Measurements from ENCODE around the gene CDKN2B. TPM values are rescaled to one million over a fixed set of nuclear protein-coding genes. Genes with fewer than 3 reads are reported as not detected.

CDKN2B gene
- polyA plus RNA-seq, 2 of the 4 experiments (the other 2 are of a cell fraction) = not detected

DNA sequence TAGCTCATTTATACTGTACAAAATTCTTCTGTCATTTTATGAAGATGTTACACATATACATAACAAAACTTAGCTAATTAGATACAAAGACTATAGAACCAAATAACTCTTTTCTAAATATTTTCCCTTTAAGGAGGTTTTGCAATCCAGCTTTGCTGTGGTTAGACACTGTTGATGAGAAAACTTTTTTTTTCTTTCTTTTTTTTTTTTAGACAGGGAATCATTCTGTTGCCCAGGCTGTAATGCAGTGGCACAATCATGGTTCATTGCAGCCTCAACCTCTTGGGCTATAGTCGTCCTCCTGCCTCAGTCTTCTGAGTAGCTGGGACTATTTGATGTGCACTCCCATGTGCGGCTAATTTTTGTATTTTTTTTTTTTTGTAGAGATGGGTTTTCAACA is 38.5 kb upstream of the CDKN2B start:
- H3K4me2 ChIP-seq = no peak overlapping the region
- no peaks in the 10 kb centered on the region for H3K4me1 ChIP-seq
- no peaks in the 10 kb centered on the region for H3K9me3 ChIP-seq
- ATAC-seq (no peak), FAIRE-seq (no peak), DNase-seq (ENCODE audit: low read depth in 1 of 2, low spot score in 1 of 2) (no peak)
- no peak for TF ChIP-seq NFE2L2 (conservative IDR thresholded peaks at IDR 0.05; ENCODE audit: low read length)
- TF ChIP-seq RNF2 (IDR thresholded peaks at IDR 0.05; ENCODE audit: borderline replicate concordance, low read depth) = no peak
- TF ChIP-seq, protein P1, sequence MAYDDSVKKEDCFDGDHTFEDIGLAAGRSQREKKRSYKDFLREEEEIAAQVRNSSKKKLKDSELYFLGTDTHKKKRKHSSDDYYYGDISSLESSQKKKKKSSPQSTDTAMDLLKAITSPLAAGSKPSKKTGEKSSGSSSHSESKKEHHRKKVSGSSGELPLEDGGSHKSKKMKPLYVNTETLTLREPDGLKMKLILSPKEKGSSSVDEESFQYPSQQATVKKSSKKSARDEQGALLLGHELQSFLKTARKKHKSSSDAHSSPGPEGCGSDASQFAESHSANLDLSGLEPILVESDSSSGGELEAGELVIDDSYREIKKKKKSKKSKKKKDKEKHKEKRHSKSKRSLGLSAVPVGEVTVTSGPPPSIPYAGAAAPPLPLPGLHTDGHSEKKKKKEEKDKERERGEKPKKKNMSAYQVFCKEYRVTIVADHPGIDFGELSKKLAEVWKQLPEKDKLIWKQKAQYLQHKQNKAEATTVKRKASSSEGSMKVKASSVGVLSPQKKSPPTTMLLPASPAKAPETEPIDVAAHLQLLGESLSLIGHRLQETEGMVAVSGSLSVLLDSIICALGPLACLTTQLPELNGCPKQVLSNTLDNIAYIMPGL (CRISPR knock-in tag; IDR thresholded peaks at IDR 0.05; ENCODE audit: borderline replicate concordance) = no peak
- no peak for TF ChIP-seq CBX2 (IDR thresholded peaks at IDR 0.05; ENCODE audit: borderline replicate concordance, low read depth)
- ChIA-PET CTCF (no interaction called here), POLR2A (no interaction called here)
- WGBS (ENCODE audit: missing lambda C conversion rate) = no CpG with 5 or more reads among the region's 2 CpGs
- H3K4me3 ChIP-seq = no peak overlapping the region
- H3K27ac ChIP-seq = no peak overlapping the region

DNA sequence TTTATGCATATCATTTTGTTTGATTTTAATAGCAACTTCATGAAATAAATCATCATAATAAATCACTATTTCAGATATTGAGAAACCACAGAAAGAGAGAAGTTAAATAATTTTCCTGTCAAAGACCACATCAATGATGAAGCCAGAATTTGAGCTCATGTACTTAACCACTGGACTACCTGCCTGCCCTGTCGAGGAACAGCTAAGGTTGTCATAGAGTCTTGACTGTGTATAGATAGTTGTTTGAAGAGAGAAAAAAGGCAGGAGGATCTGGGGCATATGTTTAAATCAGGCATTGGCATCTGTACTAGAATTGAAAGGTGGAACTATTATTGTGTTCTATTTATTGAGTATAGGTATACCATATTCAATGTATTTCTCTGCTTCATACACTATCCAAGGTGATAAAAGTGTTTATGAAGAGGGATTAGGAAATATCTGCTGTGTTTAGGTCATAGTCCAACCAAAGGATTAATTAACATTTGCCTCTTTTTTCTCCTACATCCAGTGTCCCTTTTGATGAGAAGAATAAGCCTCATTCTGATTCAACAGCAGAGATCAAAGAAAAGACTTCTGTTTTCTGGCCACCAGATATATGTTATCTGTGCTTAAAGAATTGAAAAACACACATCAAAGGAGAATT is 37.3 kb upstream of the CDKN2B start:
- ChIA-PET POLR2A (no interaction called here), CTCF (no interaction called here)
- Histone ChIP-seq H3K4me3 (no peak overlapping the region), H3K27ac (no peak overlapping the region), H3K4me2 (no peak overlapping the region), H3K4me1 (no peaks in the 10 kb centered on the region), H3K9me3 (no peaks in the 10 kb centered on the region)
- no CpG with 5 or more reads among the region's 1 CpG for WGBS (ENCODE audit: missing lambda C conversion rate)
- ATAC-seq = no peak
- no peak for DNase-seq (ENCODE audit: low read depth in 1 of 2, low spot score in 1 of 2)
- FAIRE-seq = no peak
- no peak for TF ChIP-seq ZNF302 (CRISPR knock-in tag; IDR thresholded peaks at IDR 0.05)
- no peak for TF ChIP-seq HDAC2 (IDR thresholded peaks at IDR 0.05)
- TF ChIP-seq FOSB (CRISPR knock-in tag; IDR thresholded peaks at IDR 0.05) = no peak
- TF ChIP-seq RAD21 (conservative IDR thresholded peaks at IDR 0.05 in 1 of 2, IDR thresholded peaks at IDR 0.05 in 1 of 2) = no peak
- no peak for TF ChIP-seq CEBPB (IDR thresholded peaks at IDR 0.05)
- no peak for TF ChIP-seq MYC (IDR thresholded peaks at IDR 0.05; ENCODE audit: borderline replicate concordance, low read length)
- TF ChIP-seq RCOR1 (IDR thresholded peaks at IDR 0.05; ENCODE audit: low read depth, low read length) = no peak
- TF ChIP-seq NPAS2 (CRISPR knock-in tag; IDR thresholded peaks at IDR 0.05; ENCODE audit: borderline replicate concordance) = no peak
- TF ChIP-seq, protein P2, sequence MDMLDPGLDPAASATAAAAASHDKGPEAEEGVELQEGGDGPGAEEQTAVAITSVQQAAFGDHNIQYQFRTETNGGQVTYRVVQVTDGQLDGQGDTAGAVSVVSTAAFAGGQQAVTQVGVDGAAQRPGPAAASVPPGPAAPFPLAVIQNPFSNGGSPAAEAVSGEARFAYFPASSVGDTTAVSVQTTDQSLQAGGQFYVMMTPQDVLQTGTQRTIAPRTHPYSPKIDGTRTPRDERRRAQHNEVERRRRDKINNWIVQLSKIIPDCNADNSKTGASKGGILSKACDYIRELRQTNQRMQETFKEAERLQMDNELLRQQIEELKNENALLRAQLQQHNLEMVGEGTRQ (IDR thresholded peaks at IDR 0.05) = no peak
- TF ChIP-seq EHF (CRISPR knock-in tag; IDR thresholded peaks at IDR 0.05) = no peak
- TF ChIP-seq, protein P3, sequence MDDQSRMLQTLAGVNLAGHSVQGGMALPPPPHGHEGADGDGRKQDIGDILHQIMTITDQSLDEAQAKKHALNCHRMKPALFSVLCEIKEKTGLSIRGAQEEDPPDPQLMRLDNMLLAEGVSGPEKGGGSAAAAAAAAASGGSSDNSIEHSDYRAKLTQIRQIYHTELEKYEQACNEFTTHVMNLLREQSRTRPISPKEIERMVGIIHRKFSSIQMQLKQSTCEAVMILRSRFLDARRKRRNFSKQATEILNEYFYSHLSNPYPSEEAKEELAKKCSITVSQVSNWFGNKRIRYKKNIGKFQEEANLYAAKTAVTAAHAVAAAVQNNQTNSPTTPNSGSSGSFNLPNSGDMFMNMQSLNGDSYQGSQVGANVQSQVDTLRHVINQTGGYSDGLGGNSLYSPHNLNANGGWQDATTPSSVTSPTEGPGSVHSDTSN (IDR thresholded peaks at IDR 0.05) = no peak
- TF ChIP-seq JUN (IDR thresholded peaks at IDR 0.05) = no peak

DNA sequence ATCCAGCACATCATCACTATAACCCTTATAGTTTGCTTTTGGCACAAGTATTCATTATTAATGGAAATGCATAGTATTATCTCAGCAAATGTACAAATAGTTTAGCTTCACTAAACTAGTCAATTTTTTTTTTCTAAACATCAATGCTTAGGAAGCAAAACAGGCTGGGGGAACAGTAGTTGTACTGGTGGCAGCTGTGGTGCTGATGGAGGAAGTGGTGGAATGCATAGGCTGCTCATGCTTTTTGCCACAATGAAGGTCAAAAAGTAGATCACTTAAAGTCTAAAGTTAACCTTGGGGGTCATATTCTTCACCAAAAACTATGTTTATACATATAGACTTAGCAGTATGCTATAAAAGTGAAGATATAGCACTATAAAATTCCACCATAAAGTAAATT is 36.3 kb upstream of the CDKN2B start:
- TF ChIP-seq RAD21 (conservative IDR thresholded peaks at IDR 0.05 in 1 of 2, IDR thresholded peaks at IDR 0.05 in 1 of 2) (no peak), NPAS2 (CRISPR knock-in tag; IDR thresholded peaks at IDR 0.05; ENCODE audit: borderline replicate concordance) (no peak), POLR2AphosphoS2 (conservative IDR thresholded peaks at IDR 0.05; ENCODE audit: low read length) (no peak), CHD2 (IDR thresholded peaks at IDR 0.05; ENCODE audit: low read length, partially characterized antibody) (no peak)
- TF ChIP-seq, protein P4, sequence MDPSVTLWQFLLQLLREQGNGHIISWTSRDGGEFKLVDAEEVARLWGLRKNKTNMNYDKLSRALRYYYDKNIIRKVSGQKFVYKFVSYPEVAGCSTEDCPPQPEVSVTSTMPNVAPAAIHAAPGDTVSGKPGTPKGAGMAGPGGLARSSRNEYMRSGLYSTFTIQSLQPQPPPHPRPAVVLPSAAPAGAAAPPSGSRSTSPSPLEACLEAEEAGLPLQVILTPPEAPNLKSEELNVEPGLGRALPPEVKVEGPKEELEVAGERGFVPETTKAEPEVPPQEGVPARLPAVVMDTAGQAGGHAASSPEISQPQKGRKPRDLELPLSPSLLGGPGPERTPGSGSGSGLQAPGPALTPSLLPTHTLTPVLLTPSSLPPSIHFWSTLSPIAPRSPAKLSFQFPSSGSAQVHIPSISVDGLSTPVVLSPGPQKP (IDR thresholded peaks at IDR 0.05; ENCODE audit: low read depth, low read length) = no peak
- TF ChIP-seq, protein P2 (IDR thresholded peaks at IDR 0.05) = no peak
- TF ChIP-seq, protein P1 (CRISPR knock-in tag; IDR thresholded peaks at IDR 0.05; ENCODE audit: borderline replicate concordance) = no peak
- TF ChIP-seq, protein P5, sequence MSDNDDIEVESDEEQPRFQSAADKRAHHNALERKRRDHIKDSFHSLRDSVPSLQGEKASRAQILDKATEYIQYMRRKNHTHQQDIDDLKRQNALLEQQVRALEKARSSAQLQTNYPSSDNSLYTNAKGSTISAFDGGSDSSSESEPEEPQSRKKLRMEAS (IDR thresholded peaks at IDR 0.05) = no peak
- POLR2A ChIA-PET = no interaction called here
- Histone ChIP-seq H3K4me2 (no peak overlapping the region), H3K9me3 (no peaks in the 10 kb centered on the region), H3K4me3 (no peak overlapping the region), H3K4me1 (no peaks in the 10 kb centered on the region), H3K27ac (no peak overlapping the region)
- CTCF ChIA-PET = no interaction called here
- FAIRE-seq (no peak), DNase-seq (ENCODE audit: low read depth in 1 of 2, low spot score in 1 of 2) (no peak), ATAC-seq (no peak)
